ENCODE results near the gene LZTS2.

GRCh38 chr10:100997360-100998182 lies 2.0 kb upstream of the LZTS2 start:
- TF ChIP-seq JUND (IDR thresholded peaks at IDR 0.05) (no peak), GABPA (IDR thresholded peaks at IDR 0.05; ENCODE audit: low read depth) (no peak; the same call in none of the 2 replicates), CTCF (IDR thresholded peaks at IDR 0.05) (peak; percentile 95), EZH2phosphoT487 (IDR thresholded peaks at IDR 0.05; ENCODE audit: borderline replicate concordance, low read depth) (no peak), CHD2 (IDR thresholded peaks at IDR 0.05; ENCODE audit: low read length, partially characterized antibody) (no peak), REST (IDR thresholded peaks at IDR 0.05; ENCODE audit: low read depth, low read length) (0 out of 2 replicates have a peak, but pooled peaks have one; percentile 20), RAD21 (IDR thresholded peaks at IDR 0.05; ENCODE audit: low read length) (peak; percentile 9; the same call in 1 of the 2 replicates), EP300 (IDR thresholded peaks at IDR 0.05; ENCODE audit: borderline replicate concordance in 1 of 2, low read depth in 1 of 2, low read length in 1 of 2) (0 out of 4 replicates have a peak, but pooled peaks of 1 of the 2 experiments have one; percentile 5), SIN3A (IDR thresholded peaks at IDR 0.05; ENCODE audit: borderline replicate concordance, low read depth, low read length) (no peak), TAF1 (IDR thresholded peaks at IDR 0.05; ENCODE audit: borderline replicate concordance, low read depth, low read length) (0 out of 2 replicates have a peak, but pooled peaks have one; percentile 19), POLR2AphosphoS5 (IDR thresholded peaks at IDR 0.05; ENCODE audit: low read depth, low read length) (no peak), YY1 (IDR thresholded peaks at IDR 0.05; ENCODE audit: low read depth) (no peak), USF2 (IDR thresholded peaks at IDR 0.05; ENCODE audit: borderline replicate concordance, low read depth, low read length) (no peak)

Data from SK-N-SH (cell line).